ENCODE results near the gene ACP2.
"Not testable (repeated sequence)": the region's sequence is repeated elsewhere in the genome, so short reads cannot be mapped to it uniquely, and the experiment has no call there.

The ACP2 gene

DNA sequence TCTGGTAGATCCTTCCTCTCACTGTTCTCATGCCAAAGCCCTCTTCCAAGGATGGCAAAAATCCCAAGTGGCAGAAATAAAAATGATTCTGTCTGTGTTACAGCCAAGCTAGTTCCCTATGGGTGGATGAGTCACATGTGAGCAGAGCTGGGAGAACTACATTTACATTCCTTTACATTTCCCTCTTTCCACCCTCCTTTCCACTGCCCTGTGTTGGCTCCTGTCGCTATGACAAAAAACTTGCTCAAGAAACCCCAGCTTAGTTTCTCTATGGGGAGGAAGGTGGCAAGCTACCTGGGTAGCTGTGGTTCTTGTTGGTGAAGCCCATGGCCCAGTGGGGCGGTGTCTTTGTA is 44.0 kb downstream of the ACP2 start:
- no peak for DNase-seq (ENCODE audit: low read depth)

DNA sequence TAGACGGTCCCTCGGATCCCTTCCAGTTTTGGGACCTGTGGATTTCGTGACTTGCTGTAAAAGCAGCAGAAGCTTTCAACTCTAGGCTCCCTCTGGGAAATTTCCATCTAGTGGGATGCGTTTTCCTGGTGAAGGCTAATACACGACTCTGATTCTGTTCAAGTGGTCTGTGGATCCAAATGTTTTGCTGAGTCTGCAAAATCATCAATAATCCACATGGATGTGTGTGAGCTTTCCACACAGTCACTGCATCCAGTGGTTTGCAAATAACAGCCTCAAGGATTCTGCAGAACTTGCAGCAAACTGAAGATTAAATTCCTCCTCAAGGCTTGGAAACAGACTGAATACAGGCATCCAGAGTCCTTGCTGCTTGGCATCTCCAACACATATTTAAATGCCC is 46.0 kb downstream of the ACP2 start:
- no peak for DNase-seq (ENCODE audit: low read depth)

GRCh38 chr11:47201015-47201414 is 47.6 kb downstream of the ACP2 start:
- no peak for DNase-seq (ENCODE audit: low read depth)

- DNase-seq (ENCODE audit: low read depth) = not testable (repeated sequence)
These were observed 50.5 kb downstream of the ACP2 start for GRCh38 chr11:47198161-47198560.

GRCh38 chr11:47192111-47192510 is 56.5 kb downstream of the ACP2 start:
- DNase-seq (ENCODE audit: low read depth) = no peak

DNA sequence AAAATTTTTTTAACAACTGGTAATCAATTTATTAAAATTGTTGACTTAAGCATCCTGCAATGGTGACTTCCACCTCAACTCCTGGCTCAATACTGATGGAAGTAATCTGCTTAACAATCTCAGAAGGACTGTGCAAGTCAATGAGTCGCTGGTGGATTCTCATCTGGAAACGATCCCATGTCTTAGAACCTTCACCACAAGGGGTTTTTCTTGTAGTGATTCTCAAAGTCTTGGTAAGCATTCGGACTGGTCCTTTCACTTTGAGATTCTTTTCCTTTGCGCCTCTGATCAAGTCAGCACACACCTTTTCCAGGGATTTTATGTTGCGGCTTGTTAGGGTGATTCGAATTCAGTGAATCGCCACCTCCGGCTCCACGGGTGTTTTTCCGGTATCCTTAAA is 57.5 kb downstream of the ACP2 start:
- not testable (repeated sequence) for DNase-seq (ENCODE audit: low read depth)

Data from stimulated activated CD8-positive, alpha-beta memory T cell treated with anti-CD3 and anti-CD28 coated beads, Interleukin-12 subunit alpha, Interleukin-12 subunit beta, amount 100 ng/mL, for 1 hour (primary cell).